ENCODE data around the gene GLTP. TPM values are rescaled to one million over a fixed set of nuclear protein-coding genes. Genes with fewer than 3 reads are reported as not detected.

Gene GLTP
- total and polyA plus RNA-seq, 3 donors from 2014 or later = 20.0 to 27.1 (median 23.1) TPM

GRCh38 chr12:109802828-109803227 lies 77.5 kb downstream of the GLTP start:
- Histone ChIP-seq H3K27ac (no peak overlapping the region), H3K4me3 (no peak overlapping the region), H3K27me3 (no peaks in the 10 kb centered on the region), H3K4me1 (no peaks in the 10 kb centered on the region), H3K9me3 (no peaks in the 10 kb centered on the region), H3K36me3 (ENCODE audit: low read depth, missing control alignments) (no peaks in the 10 kb centered on the region)
- DNase-seq = no peak
- 92 to 95% methylated on average over 15 of the region's 15 CpGs for whole genome bisulfite sequencing, 2 donors
- intact Hi-C loops (cut with DNase I; ENCODE audit: low total_unique reads) = loop anchor here (10.0 kb wide), 1 partner anchor 72 kb away; no protein-coding TSS in a partner anchor
- no peak for TF ChIP-seq POLR2A (IDR thresholded peaks at IDR 0.05)
- no peak for TF ChIP-seq CTCF (IDR thresholded peaks at IDR 0.05)

Small RNA genes lying within 50 kb of the gene (microRNA-seq; reads per million reads assigned to microRNA genes)
- gene MIR4497 (ENCODE audit: borderline number of aligned reads in 2 of 2, borderline replicate concordance in 1 of 2) = 0 reads per million in 2 donors

Small RNA genes lying within 50 kb of the gene (small RNA-seq; reads per million reads assigned to genes)
- 0 reads per million in 2 donors for gene MIR4497
- 0 to 0.19 reads per million in 2 donors for gene RN7SL441P

Other genes with a start within 250 kb of the GLTP start
- gene FAM222A, start 166.7 kb downstream of the GLTP start, total RNA-seq = 10 to 100 TPM; 75.7 to 78.6 TPM
- gene FAM222A, start 166.7 kb downstream of the GLTP start, polyA plus RNA-seq (ENCODE audit: insufficient read depth, low read depth, low replicate concordance) = 34.5 TPM
- gene TRPV4, start 47.1 kb downstream of the GLTP start, total RNA-seq = 1 to 10 TPM; 1.3 to 3.0 TPM
- gene TRPV4, start 47.1 kb downstream of the GLTP start, polyA plus RNA-seq (ENCODE audit: insufficient read depth, low read depth, low replicate concordance) = 2.2 TPM
- 10 to 100 TPM; 38.0 to 59.4 TPM for gene TCHP, start 19.7 kb upstream of the GLTP start, total RNA-seq
- 23.2 TPM for gene TCHP, start 19.7 kb upstream of the GLTP start, polyA plus RNA-seq (ENCODE audit: insufficient read depth, low read depth, low replicate concordance)
- gene GIT2, start 115.8 kb upstream of the GLTP start, total RNA-seq = 10 to 100 TPM; 47.2 to 51.9 TPM
- 47.2 TPM for gene GIT2, start 115.8 kb upstream of the GLTP start, polyA plus RNA-seq (ENCODE audit: insufficient read depth, low read depth, low replicate concordance)
- 100 to 1,000 TPM; 129 to 165 TPM for gene ANKRD13A, start 118.9 kb upstream of the GLTP start, total RNA-seq
- 156 TPM for gene ANKRD13A, start 118.9 kb upstream of the GLTP start, polyA plus RNA-seq (ENCODE audit: insufficient read depth, low read depth, low replicate concordance)
- gene C12orf76, start 168.0 kb upstream of the GLTP start, total RNA-seq = 10 to 100 TPM; 28.3 to 32.8 TPM
- 28.7 TPM for gene C12orf76, start 168.0 kb upstream of the GLTP start, polyA plus RNA-seq (ENCODE audit: insufficient read depth, low read depth, low replicate concordance)
- gene IFT81, start 243.8 kb upstream of the GLTP start, total RNA-seq = 10 to 100 TPM; 26.7 to 43.4 TPM
- 20.1 TPM for gene IFT81, start 243.8 kb upstream of the GLTP start, polyA plus RNA-seq (ENCODE audit: insufficient read depth, low read depth, low replicate concordance)